Activated T-cell treated with anti-CD3 and anti-CD28 coated beads for 48 hours (primary cell): ENCODE results near the gene RALGPS1.

Experiments
- DNase-seq: peaks from one replicate; pipeline ENCODE4 v3.0.0-alpha.2; 2020; ENCODE audit warnings: low read depth

The RALGPS1 gene

DNA sequence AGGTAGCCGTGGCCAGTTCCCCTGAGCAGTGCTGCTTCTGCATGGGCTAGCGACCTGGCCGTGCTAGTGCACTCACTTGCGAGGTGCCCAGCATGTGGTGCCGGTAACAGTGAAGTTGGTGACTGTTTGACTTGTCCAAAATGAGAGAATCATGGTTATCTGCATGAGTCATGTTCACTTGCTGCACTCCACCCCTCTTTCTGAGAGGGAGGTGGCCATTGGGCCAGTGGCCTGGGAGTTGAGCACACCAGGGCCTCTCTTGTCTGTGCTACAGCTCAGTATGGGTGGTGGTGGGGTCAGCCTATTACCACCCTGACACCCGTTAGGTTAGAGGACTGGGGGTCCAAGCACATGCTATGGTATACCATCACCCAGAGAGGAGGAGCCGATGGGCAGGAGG lies 294.6 kb downstream of the RALGPS1 start:
- no peak for DNase-seq

- DNase-seq, result no peak
These were observed 295.5 kb downstream of the RALGPS1 start for GRCh38 chr9:127209948-127210640.

DNA sequence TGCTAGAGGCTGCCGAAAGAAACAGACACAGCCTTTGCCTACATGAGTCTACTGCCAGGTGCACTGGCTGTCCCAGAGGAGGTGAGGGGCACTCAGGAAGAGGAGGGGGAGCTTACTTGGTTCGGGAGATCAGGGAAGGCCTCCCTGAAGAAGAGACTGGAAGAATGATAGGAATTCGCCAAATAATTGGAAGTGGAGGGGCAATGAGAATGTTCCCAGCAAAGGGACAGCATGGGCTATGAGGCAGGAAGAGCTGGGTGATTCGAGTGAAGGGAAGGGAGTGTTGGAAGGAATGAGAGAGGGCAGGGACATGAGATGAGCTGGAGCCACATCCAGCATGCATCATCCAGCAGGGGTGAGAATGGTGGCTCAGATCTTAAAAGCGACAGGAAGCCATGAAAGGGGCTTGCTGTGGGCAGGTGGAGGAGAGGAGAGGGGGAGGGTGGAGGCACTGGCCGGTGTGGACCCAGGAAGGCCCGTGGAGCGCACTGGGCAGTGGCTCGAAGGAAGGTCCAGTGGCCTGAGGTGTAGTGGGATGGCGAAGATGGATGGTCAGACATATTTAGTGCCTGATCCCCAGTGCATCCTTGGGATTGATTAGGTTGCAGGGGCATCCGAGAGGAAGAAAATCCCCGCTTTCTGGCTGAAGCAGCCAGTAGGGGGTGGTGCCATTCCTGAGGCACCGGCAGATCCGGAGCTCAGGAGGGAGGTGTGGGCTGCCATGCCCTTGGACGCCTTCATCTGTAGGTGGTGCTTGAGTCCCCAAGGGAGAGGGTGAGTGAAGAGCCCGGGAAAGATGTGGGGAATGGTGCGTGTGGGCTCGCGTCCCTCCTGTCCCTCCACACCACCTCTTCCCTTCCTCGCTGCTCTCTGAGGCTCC lies 296.5 kb downstream of the RALGPS1 start:
- DNase-seq, result no peak

DNA sequence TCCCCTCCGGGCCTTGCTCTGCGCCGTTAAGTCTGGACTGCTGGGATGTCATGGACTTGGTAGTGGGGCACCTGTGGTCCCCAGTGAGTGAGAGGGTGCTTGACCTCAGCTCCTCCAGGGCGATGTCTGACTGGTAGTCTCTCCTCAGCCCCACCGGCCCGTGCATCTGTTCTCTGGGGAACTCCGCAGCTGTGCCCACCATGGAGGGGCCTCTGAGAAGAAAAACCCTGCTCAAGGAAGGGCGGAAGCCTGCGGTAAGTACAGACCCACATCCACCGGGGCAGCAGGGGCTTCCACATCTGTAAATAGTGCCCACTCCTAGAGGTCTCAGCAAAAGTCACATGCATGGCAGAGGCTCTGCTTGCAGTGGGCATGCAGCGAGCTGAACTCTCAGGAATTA lies 297.4 kb downstream of the RALGPS1 start:
- DNase-seq, result no peak

DNA sequence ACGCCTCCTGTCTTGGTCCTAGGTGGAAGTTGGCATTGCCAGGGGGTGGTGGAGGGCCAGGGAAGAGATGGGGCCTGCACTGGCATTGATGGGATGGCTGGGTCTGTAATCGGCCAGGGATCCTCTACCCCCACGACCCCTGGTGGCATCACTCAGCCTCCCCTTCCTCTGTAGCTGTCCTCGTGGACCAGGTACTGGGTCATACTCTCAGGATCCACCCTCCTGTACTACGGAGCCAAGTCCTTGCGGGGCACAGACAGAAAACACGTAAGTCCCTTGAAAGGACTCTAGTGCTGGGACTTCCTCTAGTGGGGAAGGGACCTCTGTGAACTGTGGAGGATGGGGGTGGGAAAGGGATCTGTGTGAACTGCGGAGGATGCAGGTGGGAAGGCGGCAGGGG lies 297.9 kb downstream of the RALGPS1 start:
- DNase-seq, result no peak

DNA sequence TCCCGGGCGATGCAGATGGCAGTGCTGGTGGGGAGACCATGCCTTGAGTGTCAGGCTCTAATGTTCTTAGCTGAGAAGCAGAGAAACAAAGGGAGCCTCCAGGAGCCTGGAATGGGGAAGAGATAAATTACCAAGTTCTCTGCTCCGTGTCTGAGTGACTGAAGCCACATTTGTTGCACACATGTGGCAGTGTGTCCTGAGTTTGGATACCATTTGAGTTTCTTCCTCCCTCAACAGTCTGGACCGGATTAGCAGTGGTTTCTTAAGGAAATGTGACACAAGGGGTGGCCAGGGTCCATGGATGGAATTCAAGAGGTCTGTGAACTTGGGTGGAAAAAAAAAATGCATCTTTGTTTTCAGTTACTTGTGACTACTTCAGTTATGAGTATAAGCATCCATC lies 299.3 kb downstream of the RALGPS1 start:
- DNase-seq, result no peak

DNA sequence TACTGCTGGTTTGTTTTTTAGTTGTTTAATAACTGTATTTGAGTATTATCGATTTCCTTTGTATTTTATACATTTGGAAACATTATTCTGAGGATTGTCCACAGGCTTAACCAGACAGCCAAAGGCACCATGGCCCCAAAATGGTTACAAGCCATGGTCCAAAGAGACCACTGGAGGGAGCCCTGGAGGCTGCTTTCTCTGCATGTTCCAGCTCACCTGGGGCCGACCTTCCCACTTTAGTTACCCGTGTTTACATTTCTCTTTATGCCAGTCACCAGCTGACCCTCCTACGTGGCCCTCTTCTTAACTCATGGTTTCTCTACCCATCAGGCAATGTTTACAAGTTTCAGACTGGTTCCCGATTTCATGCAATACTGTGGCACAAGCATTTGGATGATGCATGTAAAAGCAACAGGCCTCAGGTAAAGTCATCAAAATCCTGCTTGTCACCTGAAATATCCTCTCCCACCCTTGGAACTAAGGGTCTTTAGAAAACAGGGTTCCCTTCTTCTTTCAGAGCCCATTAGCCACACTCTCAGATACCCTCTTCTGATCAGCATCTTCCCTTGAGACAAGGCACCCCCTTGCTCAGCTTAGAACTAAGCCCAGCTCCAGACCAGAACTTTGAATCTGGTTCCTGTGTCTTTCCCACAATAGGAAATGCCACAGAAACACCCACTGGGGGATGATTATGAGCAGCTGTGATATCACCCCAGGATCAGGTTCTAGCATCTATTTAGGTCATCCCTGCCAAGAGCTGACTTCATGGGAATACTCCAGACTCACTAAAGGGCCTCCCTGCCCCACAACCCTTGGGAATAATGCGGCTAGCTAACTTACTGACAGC lies 300.1 kb downstream of the RALGPS1 start:
- DNase-seq, result peak; percentile 43

GRCh38 chr9:127215268-127216209 lies 301.0 kb downstream of the RALGPS1 start:
- no peak for DNase-seq

DNA sequence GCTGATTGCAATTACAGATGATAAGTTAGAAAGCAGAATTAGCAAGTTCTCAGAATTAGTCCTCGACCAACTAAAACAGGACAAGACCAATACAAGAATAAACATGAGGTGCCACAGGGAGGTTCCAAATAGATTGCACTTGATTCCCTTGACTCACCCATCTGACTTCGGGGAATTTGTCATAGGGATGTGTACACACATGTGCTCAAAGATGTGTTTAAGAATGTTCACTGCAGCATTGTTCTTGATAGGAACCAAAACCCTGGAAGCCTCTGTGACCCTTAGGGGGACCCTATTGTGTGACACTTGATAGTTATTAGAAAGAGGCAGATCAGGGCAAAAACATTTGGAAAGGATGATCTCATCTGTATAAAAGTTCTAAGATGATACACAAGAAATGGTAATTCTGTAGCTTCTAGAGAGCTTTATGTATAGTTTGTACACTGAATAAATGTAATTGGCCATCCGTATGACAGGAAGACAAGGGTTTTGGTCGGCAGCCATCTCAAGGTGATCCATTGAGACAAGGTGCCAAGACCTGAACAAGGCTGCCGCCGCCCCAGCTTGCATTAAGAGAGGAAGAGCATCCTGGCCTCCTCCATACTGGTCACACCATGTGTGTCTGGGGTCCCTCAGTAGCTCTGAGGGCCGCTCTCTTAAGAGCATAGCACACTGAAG lies 301.8 kb downstream of the RALGPS1 start:
- DNase-seq, result no peak

GRCh38 chr9:127216888-127217217 lies 302.3 kb downstream of the RALGPS1 start:
- DNase-seq, result no peak

- no peak for DNase-seq
These were observed 304.2 kb downstream of the RALGPS1 start for GRCh38 chr9:127218818-127219217.

- no peak for DNase-seq
These were observed 304.9 kb downstream of the RALGPS1 start for GRCh38 chr9:127219520-127219919.

DNA sequence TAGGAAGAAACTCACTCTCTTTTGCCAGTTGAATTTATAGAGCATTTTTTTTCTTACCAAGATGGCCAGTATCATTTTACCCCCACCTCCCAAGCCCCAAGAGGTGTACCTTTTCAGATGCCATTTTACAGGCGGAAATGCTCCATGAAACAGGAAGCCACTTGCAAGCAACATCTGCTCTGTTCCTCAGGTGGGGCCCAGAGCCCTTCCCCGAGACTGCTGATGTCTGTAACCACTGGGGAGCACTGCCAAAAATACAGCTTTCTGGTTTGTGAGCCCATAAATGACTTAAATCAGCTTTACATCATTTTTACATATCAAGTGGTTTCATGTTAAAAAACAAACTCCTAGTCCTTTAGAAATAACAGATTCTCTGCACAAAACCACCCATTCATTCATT lies 307.1 kb downstream of the RALGPS1 start:
- no peak for DNase-seq

DNA sequence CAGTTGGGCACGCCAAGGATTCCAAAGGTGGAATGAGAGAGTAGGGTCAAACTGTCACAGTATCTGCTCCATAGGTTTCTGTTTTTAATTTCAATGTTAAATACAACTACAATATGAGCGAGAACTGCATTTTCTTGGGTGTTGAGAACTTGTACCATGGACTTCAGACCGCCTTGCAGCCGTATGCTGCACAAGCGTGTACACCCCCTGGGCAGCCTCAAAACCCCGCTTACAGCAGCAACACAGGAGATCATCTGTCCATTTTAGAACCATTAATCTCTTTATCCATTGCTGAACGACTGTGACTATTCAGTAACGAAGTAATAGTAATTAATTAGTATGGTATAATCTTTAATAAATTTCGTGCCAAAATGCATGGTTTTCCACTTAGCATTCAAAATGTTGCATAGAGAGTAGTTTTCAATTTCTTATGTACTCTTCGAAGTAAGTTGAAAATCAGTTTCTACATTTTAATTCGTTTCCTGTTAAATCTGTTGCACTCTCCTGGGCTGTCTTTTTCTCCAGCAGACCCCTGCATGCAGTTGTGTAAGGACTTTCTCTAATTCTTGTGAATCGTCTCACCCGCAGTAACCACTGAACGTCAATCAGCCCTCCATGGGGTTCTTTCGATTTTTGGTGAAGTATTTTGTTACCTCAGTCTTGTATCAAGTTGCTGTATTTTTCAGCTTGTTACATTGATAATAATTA lies 308.0 kb downstream of the RALGPS1 start:
- no peak for DNase-seq

DNA sequence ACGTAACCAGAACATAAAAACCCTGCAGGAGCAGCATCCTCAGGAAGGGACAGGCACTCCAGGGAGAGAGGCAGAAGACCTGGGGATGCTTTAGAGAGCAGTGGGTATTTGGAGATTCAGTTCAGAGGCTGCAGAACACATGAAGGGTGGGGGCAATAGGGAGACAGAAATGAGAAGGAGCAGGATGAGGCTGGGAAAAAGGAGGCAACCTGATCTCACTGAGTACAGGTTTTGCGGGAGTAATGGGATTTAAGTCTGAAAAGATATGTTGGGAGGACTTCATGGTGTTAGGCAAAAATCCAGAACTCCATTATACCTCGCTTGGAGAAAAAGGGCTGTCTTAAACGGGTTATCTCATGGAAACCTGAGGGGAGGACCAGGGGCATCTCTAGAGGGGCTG lies 308.7 kb downstream of the RALGPS1 start:
- DNase-seq, result no peak

DNA sequence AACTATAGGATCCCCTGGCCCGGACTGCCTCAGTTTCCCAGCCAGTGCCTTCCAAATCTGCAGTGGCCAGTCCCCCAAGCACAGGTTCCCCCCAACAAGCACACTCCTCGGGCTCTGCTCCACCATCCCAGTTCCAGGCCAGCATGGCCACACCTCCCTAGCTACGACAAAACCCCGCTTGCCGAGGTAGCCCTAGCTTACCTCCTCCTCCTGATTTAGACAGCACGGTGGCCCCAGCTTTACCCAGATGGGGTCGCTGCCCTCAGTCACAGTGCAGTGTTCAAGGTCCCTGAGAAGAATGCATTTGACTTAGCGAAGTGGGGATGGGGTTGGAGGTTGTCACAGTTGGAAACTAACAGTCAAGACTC lies 309.2 kb downstream of the RALGPS1 start:
- no peak for DNase-seq

GRCh38 chr9:127224178-127224882 lies 309.7 kb downstream of the RALGPS1 start:
- peak; percentile 82 for DNase-seq

- peak; percentile 90 for DNase-seq
These were observed 310.5 kb downstream of the RALGPS1 start for GRCh38 chr9:127224883-127225739.
